Mesenchymal stem cell (in vitro differentiated cells and primary cell): Measurements from ENCODE around the gene CNIH3.

Experiments
- DNase-seq: peaks from one replicate; pipeline ENCODE4 v3.0.0-alpha.2; 2013
- H2AFZ ChIP-seq: one replicate; pipeline ENCODE4 v1.6.1; 2013; ENCODE audit warnings: low read depth, mild to moderate bottlenecking, control low read depth, inconsistent platforms, low read length, moderate library complexity
- H2AK5ac ChIP-seq: 2 replicates; pipeline ENCODE4 v1.6.1; 2013; ENCODE audit warnings: low read length, moderate library complexity, mild to moderate bottlenecking, inconsistent platforms; ENCODE audit not compliant: severe bottlenecking
- H2BK120ac ChIP-seq: one replicate; pipeline ENCODE4 v1.6.1; 2013; ENCODE audit warnings: low read depth, mild to moderate bottlenecking, inconsistent platforms, low read length, moderate library complexity
- H2BK12ac ChIP-seq, 2 experiments: one replicate each; pipeline ENCODE4 v1.6.1; 2013; ENCODE audit warnings: inconsistent platforms in 2 of 2, low read length in 2 of 2, mild to moderate bottlenecking in 2 of 2, moderate library complexity in 2 of 2, control low read depth in 1 of 2
- H2BK15ac ChIP-seq: one replicate; pipeline ENCODE4 v1.6.1; 2013; ENCODE audit warnings: mild to moderate bottlenecking, low read depth, inconsistent platforms; ENCODE audit not compliant: poor library complexity, severe bottlenecking
- H2BK5ac ChIP-seq: 2 replicates; pipeline ENCODE4 v1.6.1; 2013; ENCODE audit warnings: low read depth, mild to moderate bottlenecking, low read length, control low read depth, inconsistent platforms; ENCODE audit not compliant: poor library complexity, severe bottlenecking
- H3K14ac ChIP-seq, 2 experiments: one replicate each; pipeline ENCODE4 v1.6.1; 2013; ENCODE audit warnings: inconsistent platforms in 2 of 2, low read length in 2 of 2, control low read depth in 1 of 2, mild to moderate bottlenecking in 1 of 2, moderate library complexity in 1 of 2
- H3K18ac ChIP-seq, 2 experiments: one replicate each; pipeline ENCODE4 v1.6.1; 2013; ENCODE audit warnings: inconsistent platforms in 2 of 2, low read length in 2 of 2, control low read depth in 1 of 2, low read depth in 1 of 2, mild to moderate bottlenecking in 1 of 2
- H3K23ac ChIP-seq, 2 experiments: one replicate each; pipeline ENCODE4 v1.6.1; 2013; ENCODE audit warnings: inconsistent platforms in 2 of 2, low read length in 2 of 2, mild to moderate bottlenecking in 2 of 2, moderate library complexity in 2 of 2, control low read depth in 1 of 2
- H3K27ac ChIP-seq: 2 replicates; pipeline ENCODE4 v1.5.1; 2013; ENCODE audit warnings: mild to moderate bottlenecking, moderate library complexity, low read length, control low read depth, inconsistent platforms; ENCODE audit not compliant: poor library complexity, severe bottlenecking
- H3K27me3 ChIP-seq, 2 experiments: 2 replicates each; pipeline versions ENCODE4 v1.6.1 to v1.7.0; 2013; ENCODE audit warnings: low read length in 2 of 2, mild to moderate bottlenecking in 2 of 2, moderate library complexity in 2 of 2, control low read depth in 1 of 2, inconsistent platforms in 1 of 2; ENCODE audit not compliant: control insufficient read depth in 1 of 2, insufficient read depth in 1 of 2
- H3K36me3 ChIP-seq, 2 experiments: 2 replicates each; pipeline versions ENCODE4 v1.6.1 to v1.7.0; 2013; ENCODE audit warnings: low read length in 2 of 2, control low read depth in 1 of 2, inconsistent platforms in 1 of 2, low read depth in 1 of 2, mild to moderate bottlenecking in 1 of 2; ENCODE audit not compliant: insufficient read depth in 2 of 2, control insufficient read depth in 1 of 2
- H3K4ac ChIP-seq, 2 experiments: one replicate each; pipeline ENCODE4 v1.6.1; 2013; ENCODE audit warnings: inconsistent platforms in 2 of 2, low read length in 2 of 2, mild to moderate bottlenecking in 2 of 2, moderate library complexity in 2 of 2, control low read depth in 1 of 2, low read depth in 1 of 2
- H3K4me1 ChIP-seq: 2 replicates; pipeline ENCODE4 v1.6.1; 2013; ENCODE audit warnings: low read depth, low read length, control low read depth; ENCODE audit not compliant: control insufficient read depth, insufficient read depth
- H3K4me2 ChIP-seq: 2 replicates; pipeline ENCODE4 v1.6.1; 2013; ENCODE audit warnings: low read length, mild to moderate bottlenecking, inconsistent platforms; ENCODE audit not compliant: poor library complexity, severe bottlenecking
- H3K4me3 ChIP-seq, 2 experiments: 2 replicates each; pipeline versions ENCODE4 v1.5.1 to v1.7.0; 2013; ENCODE audit warnings: low read length in 2 of 2, mild to moderate bottlenecking in 2 of 2, control low read depth in 1 of 2, low read depth in 1 of 2; ENCODE audit not compliant: insufficient read depth in 1 of 2
- H3K79me1 ChIP-seq: replicated peaks from 2 replicates; pipeline ENCODE4 v1.6.1; 2013; ENCODE audit warnings: mild to moderate bottlenecking, control low read depth, low read length, inconsistent platforms; ENCODE audit not compliant: poor library complexity, severe bottlenecking
- H3K9ac ChIP-seq: 2 replicates; pipeline ENCODE4 v1.7.0; 2013; ENCODE audit warnings: mild to moderate bottlenecking, low read length, moderate library complexity
- H3K9me3 ChIP-seq: 2 replicates; pipeline ENCODE4 v1.7.0; 2013; ENCODE audit warnings: mild to moderate bottlenecking, low read length; ENCODE audit not compliant: control insufficient read depth
- H4K8ac ChIP-seq: one replicate; pipeline ENCODE4 v1.6.1; 2013; ENCODE audit warnings: inconsistent platforms, mild to moderate bottlenecking, low read length, moderate library complexity
- H4K91ac ChIP-seq: one replicate; pipeline ENCODE4 v1.6.1; 2013; ENCODE audit warnings: mild to moderate bottlenecking, low read length, inconsistent platforms
- WGBS: methylation state at CpG from one replicate; pipeline ENCODE4 v1.1.7; 2013; ENCODE audit warnings: mixed read lengths; 5-methylcytosine and 5-hydroxymethylcytosine counted together

The CNIH3 gene

DNA sequence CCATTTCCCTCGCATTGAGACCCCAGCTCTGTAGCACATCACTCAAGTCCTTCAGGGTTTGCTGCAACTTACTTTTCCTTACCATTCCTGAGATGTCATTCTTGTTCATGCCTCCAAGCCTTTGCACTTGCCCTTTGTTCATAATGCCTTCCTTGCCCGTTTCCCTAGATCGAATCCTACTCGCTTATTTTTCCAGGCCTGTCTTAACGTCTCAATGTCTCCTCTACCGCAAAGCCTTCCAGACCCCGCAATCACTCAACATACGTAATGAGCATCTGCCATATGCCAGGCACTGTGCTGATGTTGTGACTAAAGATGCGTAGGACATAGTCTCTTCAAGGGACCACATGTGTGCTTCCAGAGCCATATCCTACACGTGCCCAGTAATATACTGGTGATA, 31.1 kb upstream of the CNIH3 start:
- Histone ChIP-seq H3K4me2 (no peak overlapping the region), H2BK15ac (no peak overlapping the region), H3K36me3 (peaks cover 0 to 25% of the 10 kb centered on the region in 2 experiments), H3K27ac (no peak overlapping the region), H2AFZ (no peak overlapping the region), H2AK5ac (no peak overlapping the region), H4K91ac (no peak overlapping the region), H3K4me1 (no peaks in the 10 kb centered on the region), H3K23ac (no peak overlapping the region), H3K27me3 (no peaks in the 10 kb centered on the region), H4K8ac (no peak overlapping the region), H3K9ac (no peak overlapping the region), H3K14ac (no peak overlapping the region), H2BK120ac (no peak overlapping the region), H3K9me3 (no peaks in the 10 kb centered on the region), H3K4ac (no peak overlapping the region), H2BK5ac (no peak overlapping the region), H3K4me3 (no peak overlapping the region), H3K18ac (no peak overlapping the region), H3K79me1 (no peaks in the 10 kb centered on the region), H2BK12ac (peak overlapping the region in 1 of 2 experiments; percentile 6)
- WGBS: 95% methylated on average over 10 of the region's 10 CpGs
- no peak for DNase-seq

DNA sequence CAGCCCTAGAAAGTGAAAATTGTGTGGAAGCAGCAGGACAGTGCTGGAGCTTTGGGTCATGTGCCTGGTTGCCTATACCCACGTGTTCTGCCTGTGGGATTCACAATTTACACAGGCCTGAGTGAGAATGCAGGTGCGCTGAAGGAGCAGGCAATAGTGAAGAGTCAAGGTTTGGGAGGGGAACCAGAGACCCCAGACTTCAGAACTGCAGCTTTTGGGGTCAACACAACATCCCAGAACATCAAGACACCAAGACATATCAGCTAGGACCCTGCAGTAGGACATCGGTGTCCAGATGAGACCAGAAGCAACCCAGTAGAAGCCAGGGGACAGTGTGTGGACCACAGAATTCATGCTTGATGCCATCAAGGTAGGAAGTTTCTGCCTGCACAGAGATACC, 29.1 kb upstream of the CNIH3 start:
- no peak overlapping the region for H3K4me2 ChIP-seq
- H3K9me3 ChIP-seq: no peaks in the 10 kb centered on the region
- no peak overlapping the region for H3K27ac ChIP-seq
- 92% methylated on average over 3 of the region's 3 CpGs for WGBS
- no peak overlapping the region for H3K4ac ChIP-seq
- no peak overlapping the region for H2AFZ ChIP-seq
- H3K27me3 ChIP-seq: no peaks in the 10 kb centered on the region
- H3K14ac ChIP-seq: no peak overlapping the region
- H3K79me1 ChIP-seq: no peaks in the 10 kb centered on the region
- H2BK12ac ChIP-seq: no peak overlapping the region
- no peak overlapping the region for H2BK15ac ChIP-seq
- no peak overlapping the region for H4K8ac ChIP-seq
- H2AK5ac ChIP-seq: no peak overlapping the region
- H3K4me3 ChIP-seq: no peak overlapping the region
- H4K91ac ChIP-seq: no peak overlapping the region
- H3K9ac ChIP-seq: no peak overlapping the region
- H3K4me1 ChIP-seq: no peaks in the 10 kb centered on the region
- H2BK120ac ChIP-seq: no peak overlapping the region
- H3K36me3 ChIP-seq: peaks cover 0 to 25% of the 10 kb centered on the region in 2 experiments
- no peak for DNase-seq
- no peak overlapping the region for H2BK5ac ChIP-seq
- no peak overlapping the region for H3K18ac ChIP-seq
- H3K23ac ChIP-seq: no peak overlapping the region

DNA sequence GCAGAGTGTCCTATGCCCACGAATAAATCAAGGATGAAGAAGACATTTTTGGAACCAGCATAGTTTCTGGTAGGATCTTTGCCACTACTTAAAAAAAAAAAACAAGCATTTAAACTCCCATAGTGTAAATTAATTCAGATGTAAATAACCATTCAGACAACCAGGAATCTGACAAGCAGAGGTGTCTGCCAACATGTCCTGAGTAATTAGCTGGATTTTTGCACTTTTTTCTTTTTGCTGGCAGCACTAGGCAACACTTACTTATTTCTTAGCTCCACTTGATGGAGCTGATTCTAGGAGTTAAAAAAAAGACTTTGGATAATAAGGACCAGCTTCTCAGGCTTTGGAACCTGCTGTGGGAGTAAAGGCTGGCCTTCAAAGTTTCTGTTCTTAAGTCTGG, 27.6 kb upstream of the CNIH3 start:
- H3K23ac ChIP-seq: no peak overlapping the region
- no peak overlapping the region for H2BK15ac ChIP-seq
- H4K8ac ChIP-seq: no peak overlapping the region
- H3K18ac ChIP-seq: no peak overlapping the region
- peaks cover 0 to 17% of the 10 kb centered on the region in 2 experiments for H3K36me3 ChIP-seq
- H2AFZ ChIP-seq: no peak overlapping the region
- H3K4me1 ChIP-seq: peaks cover 4% of the 10 kb centered on the region
- H3K27me3 ChIP-seq: no peaks in the 10 kb centered on the region
- H3K9ac ChIP-seq: no peak overlapping the region
- no peak overlapping the region for H3K4me2 ChIP-seq
- no peak overlapping the region for H2BK120ac ChIP-seq
- H2AK5ac ChIP-seq: no peak overlapping the region
- H3K79me1 ChIP-seq: no peaks in the 10 kb centered on the region
- H2BK12ac ChIP-seq: no peak overlapping the region
- H3K4ac ChIP-seq: no peak overlapping the region
- H4K91ac ChIP-seq: no peak overlapping the region
- WGBS: no CpG with 5 or more reads among the region's 1 CpG
- DNase-seq: no peak
- H3K4me3 ChIP-seq: no peak overlapping the region
- no peak overlapping the region for H3K27ac ChIP-seq
- no peak overlapping the region for H2BK5ac ChIP-seq
- H3K14ac ChIP-seq: no peak overlapping the region
- no peaks in the 10 kb centered on the region for H3K9me3 ChIP-seq

DNA sequence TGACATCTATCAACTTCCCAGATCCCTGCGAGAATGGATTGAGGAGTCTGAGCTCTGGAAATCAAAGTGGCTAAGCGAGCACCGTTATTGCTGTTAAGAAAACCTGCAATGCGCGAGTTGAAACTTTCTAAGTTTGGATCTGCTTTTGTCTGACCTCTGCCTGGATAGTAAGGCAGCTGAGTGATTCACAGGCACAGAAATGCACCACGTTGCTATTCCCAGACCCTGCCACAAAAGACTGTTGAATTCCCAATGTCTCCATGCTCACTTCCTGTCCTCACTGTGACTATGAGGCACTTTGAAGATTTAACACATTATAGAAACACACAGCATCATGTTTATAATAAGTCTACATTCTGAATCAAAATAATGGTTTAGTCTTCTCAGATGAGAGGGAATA, 27.1 kb upstream of the CNIH3 start:
- no peak overlapping the region for H3K9ac ChIP-seq
- H3K36me3 ChIP-seq: peaks cover 0 to 12% of the 10 kb centered on the region in 2 experiments
- no peak overlapping the region for H2BK12ac ChIP-seq
- 77% methylated on average over 6 of the region's 6 CpGs for WGBS
- H2AK5ac ChIP-seq: no peak overlapping the region
- no peak overlapping the region for H3K14ac ChIP-seq
- no peak overlapping the region for H3K18ac ChIP-seq
- H2BK15ac ChIP-seq: no peak overlapping the region
- H3K4me1 ChIP-seq: peaks cover 4% of the 10 kb centered on the region
- no peak overlapping the region for H3K4me3 ChIP-seq
- no peak overlapping the region for H4K8ac ChIP-seq
- H2AFZ ChIP-seq: no peak overlapping the region
- H3K4ac ChIP-seq: no peak overlapping the region
- H3K23ac ChIP-seq: no peak overlapping the region
- no peak overlapping the region for H3K27ac ChIP-seq
- no peaks in the 10 kb centered on the region for H3K79me1 ChIP-seq
- H4K91ac ChIP-seq: no peak overlapping the region
- peak; percentile 58 for DNase-seq
- H3K9me3 ChIP-seq: no peaks in the 10 kb centered on the region
- no peaks in the 10 kb centered on the region for H3K27me3 ChIP-seq
- H2BK5ac ChIP-seq: no peak overlapping the region
- no peak overlapping the region for H3K4me2 ChIP-seq
- H2BK120ac ChIP-seq: no peak overlapping the region
